Neural cell (in vitro differentiated cells): ENCODE data around the gene FLYWCH2.

ENCODE experiments used
- CTCF ChIP-seq: fragments of 450-650 bp; IDR thresholded peaks from 2 replicates; pipeline ENCODE4 v1.5.1; 2014; ENCODE audit warnings: antibody characterized with exemption, mild to moderate bottlenecking, moderate library complexity; ENCODE audit not compliant: poor library complexity, severe bottlenecking
- EZH2 ChIP-seq: fragments of 200-600, 300-800 bp; shearing (Covaris generic), sonication (generic); IDR thresholded peaks from 2 replicates; pipeline ENCODE4 v1.6.1; 2014; ENCODE audit warnings: antibody characterized with exemption, low read length, borderline replicate concordance, mild to moderate bottlenecking; ENCODE audit not compliant: insufficient read depth, poor library complexity, severe bottlenecking
- POLR2AphosphoS5 ChIP-seq: IDR thresholded peaks from 2 replicates; pipeline ENCODE4 v1.6.1; 2012
- RAD21 ChIP-seq: fragments of 450-650 bp; conservative IDR thresholded peaks from 2 replicates; pipeline ENCODE4 v1.6.1; 2014; ENCODE audit warnings: antibody characterized with exemption, mild to moderate bottlenecking, moderate library complexity
- REST ChIP-seq: IDR thresholded peaks from 2 replicates; pipeline ENCODE4 v1.6.1; 2012; ENCODE audit warnings: borderline replicate concordance
- SMC3 ChIP-seq: fragments of 450-650 bp; conservative IDR thresholded peaks from 2 replicates; pipeline ENCODE4 v1.6.1; 2014; ENCODE audit warnings: antibody characterized with exemption, mild to moderate bottlenecking, moderate library complexity; ENCODE audit not compliant: poor library complexity

GRCh38 chr16:2859686-2860265 is 23.2 kb upstream of the FLYWCH2 start:
- TF ChIP-seq REST (no peak), CTCF (no peak), RAD21 (no peak), POLR2AphosphoS5 (no peak), EZH2 (no peak), SMC3 (no peak)
